Mesangial cell (primary cell): ENCODE data around the gene USF1. TPM values are rescaled to one million over a fixed set of nuclear protein-coding genes. Genes with fewer than 3 reads are reported as not detected.

Experiments used
- total RNA-seq: library from RNA; depleted of rRNA; stranded (reverse); fragments of >200 nt; gene quantifications from 2 replicates; pipeline ENCODE4 v1.2.3, GENCODE V29; 2015

USF1 gene
- 36.6 and 41.6 TPM in 2 replicates for total RNA-seq

GRCh38 chr1:161045736-161046604 lies at the start of gene USF1:
USF1 (minus strand) TSS chr1:161045977; CDS start chr1:161043275, 2,702 bp downstream.

GRCh38 chr1:161089251-161089924 lies 43.6 kb upstream of the USF1 start, which contains the start of gene NECTIN4:
NECTIN4 (minus strand) TSS chr1:161089558; CDS start chr1:161089296, 262 bp downstream.

GRCh38 chr1:161069731-161070270 lies 24.0 kb upstream of the USF1 start, which contains the start of gene ARHGAP30:
ARHGAP30 (minus strand) TSS chr1:161069891; CDS start chr1:161069624, 267 bp downstream.

GRCh38 chr1:161038523-161039153 lies 7.1 kb downstream of the USF1 start, which contains the start of gene TSTD1:
TSTD1 (minus strand) TSS chr1:161038964; CDS start chr1:161038889, 75 bp downstream.

GRCh38 chr1:161020509-161021164 lies 25.1 kb downstream of the USF1 start, which contains the start of gene F11R:
F11R (minus strand) TSS chr1:161021152; CDS start chr1:161021073, 79 bp downstream.

Other genes starting within 250 kb of the USF1 start
- not detected in 2 replicates for gene LY9, start 249.8 kb downstream of the USF1 start, total RNA-seq
- not detected in 2 replicates for gene CD244, start 183.1 kb downstream of the USF1 start, total RNA-seq
- gene ITLN1, start 160.8 kb downstream of the USF1 start, total RNA-seq = not detected in 2 replicates
- gene ITLN2, start 91.2 kb downstream of the USF1 start, total RNA-seq = not detected in 2 replicates
- gene F11R, start 24.8 kb downstream of the USF1 start, total RNA-seq = 20.0 and 27.5 TPM in 2 replicates
- gene TSTD1, start 7.0 kb downstream of the USF1 start, total RNA-seq = 43.5 and 103 TPM in 2 replicates
- gene ARHGAP30, start 23.9 kb upstream of the USF1 start, total RNA-seq = not detected in 2 replicates
- under 0.01 and 0.16 TPM in 2 replicates for gene NECTIN4, start 43.6 kb upstream of the USF1 start, total RNA-seq
- 3.7 and 8.4 TPM in 2 replicates for gene KLHDC9, start 52.4 kb upstream of the USF1 start, total RNA-seq
- 25.9 and 58.7 TPM in 2 replicates for gene PFDN2, start 72.1 kb upstream of the USF1 start, total RNA-seq
- gene NIT1, start 72.1 kb upstream of the USF1 start, total RNA-seq = 30.5 and 31.9 TPM in 2 replicates
- 32.1 and 41.1 TPM in 2 replicates for gene DEDD, start 86.7 kb upstream of the USF1 start, total RNA-seq
- 65.0 and 66.7 TPM in 2 replicates for gene UFC1, start 108.0 kb upstream of the USF1 start, total RNA-seq
- 14.2 and 19.6 TPM in 2 replicates for gene USP21, start 113.5 kb upstream of the USF1 start, total RNA-seq
- 16.8 and 21.4 TPM in 2 replicates for gene PPOX, start 120.4 kb upstream of the USF1 start, total RNA-seq
- gene B4GALT3, start 131.5 kb upstream of the USF1 start, total RNA-seq = 40.9 and 46.8 TPM in 2 replicates
- 0.25 and 0.49 TPM in 2 replicates for gene ADAMTS4, start 153.1 kb upstream of the USF1 start, total RNA-seq
- gene NDUFS2, start 156.4 kb upstream of the USF1 start, total RNA-seq = 98.3 and 117 TPM in 2 replicates
- 1.3 TPM in 1 of 2 replicates, not detected in the other for gene FCER1G, start 169.3 kb upstream of the USF1 start, total RNA-seq
- gene APOA2, start 177.7 kb upstream of the USF1 start, total RNA-seq = not detected in 2 replicates
- 9.3 and 10.0 TPM in 2 replicates for gene TOMM40L, start 180.1 kb upstream of the USF1 start, total RNA-seq
- not detected in 2 replicates for gene NR1I3, start 192.2 kb upstream of the USF1 start, total RNA-seq
- not detected in 2 replicates for gene PCP4L1, start 212.8 kb upstream of the USF1 start, total RNA-seq